H9 (cell line): Measurements from ENCODE around the gene SELENOH. TPM values are rescaled to one million over a fixed set of nuclear protein-coding genes. Genes with fewer than 3 reads are reported as not detected.

Source experiments
- DNase-seq: peaks from one replicate; pipeline ENCODE4 v3.0.0-alpha.2; 2017
- H2AFZ ChIP-seq: one replicate; pipeline ENCODE4 v1.6.1; 2013; ENCODE audit warnings: mild to moderate bottlenecking, low read length, control low read depth, moderate library complexity
- H2AK5ac ChIP-seq: 2 replicates; pipeline ENCODE4 v1.6.1; 2013; ENCODE audit warnings: low read length, control low read depth, mixed read lengths; ENCODE audit not compliant: insufficient read length
- H2BK120ac ChIP-seq: one replicate; pipeline ENCODE4 v1.6.1; 2013; ENCODE audit warnings: low read depth, mild to moderate bottlenecking, low read length, control low read depth, inconsistent platforms; ENCODE audit not compliant: poor library complexity, severe bottlenecking
- H2BK12ac ChIP-seq: 2 replicates; pipeline ENCODE4 v1.6.1; 2013; ENCODE audit warnings: low read length, control low read depth, mixed read lengths, low read depth; ENCODE audit not compliant: insufficient read length
- H2BK15ac ChIP-seq: 2 replicates; pipeline ENCODE4 v1.6.1; 2013; ENCODE audit warnings: low read depth, low read length, control low read depth
- H2BK20ac ChIP-seq: one replicate; pipeline ENCODE4 v1.6.1; 2013; ENCODE audit warnings: low read depth, mild to moderate bottlenecking, low read length, control low read depth, inconsistent platforms; ENCODE audit not compliant: poor library complexity, severe bottlenecking
- H2BK5ac ChIP-seq: 2 replicates; pipeline ENCODE4 v1.6.1; 2013; ENCODE audit warnings: low read length, control low read depth, mixed read lengths; ENCODE audit not compliant: insufficient read length
- H3K14ac ChIP-seq: 2 replicates; pipeline ENCODE4 v1.6.1; 2013; ENCODE audit warnings: low read length, control low read depth; ENCODE audit not compliant: insufficient read depth
- H3K18ac ChIP-seq: 2 replicates; pipeline ENCODE4 v1.6.1; 2013; ENCODE audit warnings: low read depth, mild to moderate bottlenecking, mixed read lengths, low read length, control low read depth; ENCODE audit not compliant: insufficient read length
- H3K23ac ChIP-seq: 2 replicates; pipeline ENCODE4 v1.6.1; 2013; ENCODE audit warnings: low read length, control low read depth, mixed read lengths, low read depth; ENCODE audit not compliant: insufficient read length
- H3K23me2 ChIP-seq: 2 replicates; pipeline ENCODE4 v1.6.1; 2013; ENCODE audit warnings: low read depth, mild to moderate bottlenecking, mixed read lengths, low read length, control low read depth; ENCODE audit not compliant: insufficient read length, poor library complexity, severe bottlenecking
- H3K27ac ChIP-seq: 2 replicates; pipeline ENCODE4 v1.5.1; 2013; ENCODE audit warnings: low read length, control low read depth, mixed read lengths, low read depth; ENCODE audit not compliant: insufficient read length
- H3K27me3 ChIP-seq: 2 replicates; pipeline ENCODE4 v1.6.1; 2013; ENCODE audit warnings: low read length, control low read depth, inconsistent platforms; ENCODE audit not compliant: insufficient read depth
- H3K4ac ChIP-seq: 2 replicates; pipeline ENCODE4 v1.6.1; 2013; ENCODE audit warnings: low read depth, mild to moderate bottlenecking, control low read depth, inconsistent platforms, low read length, moderate library complexity
- H3K4me1 ChIP-seq: 2 replicates; pipeline ENCODE4 v1.6.1; 2013; ENCODE audit warnings: low read length, control low read depth, inconsistent platforms; ENCODE audit not compliant: insufficient read depth
- H3K4me2 ChIP-seq: 2 replicates; pipeline ENCODE4 v1.6.1; 2013; ENCODE audit warnings: low read length, control low read depth, mixed read lengths; ENCODE audit not compliant: insufficient read length, insufficient read depth
- H3K56ac ChIP-seq: 2 replicates; pipeline ENCODE4 v1.6.1; 2013; ENCODE audit warnings: low read depth, mild to moderate bottlenecking, mixed read lengths, low read length, control low read depth; ENCODE audit not compliant: insufficient read length
- H3K79me1 ChIP-seq: 2 replicates; pipeline ENCODE4 v1.6.1; 2013; ENCODE audit warnings: low read depth, mild to moderate bottlenecking, moderate library complexity, low read length, control low read depth, inconsistent platforms; ENCODE audit not compliant: insufficient read depth, poor library complexity, severe bottlenecking
- H3K79me2 ChIP-seq: 2 replicates; pipeline ENCODE4 v1.6.1; 2013; ENCODE audit warnings: low read length, control low read depth, inconsistent platforms; ENCODE audit not compliant: insufficient read depth
- H3K9ac ChIP-seq: 2 replicates; pipeline ENCODE4 v1.6.1; 2013; ENCODE audit warnings: low read length, control low read depth, mixed read lengths; ENCODE audit not compliant: insufficient read length; ENCODE audit errors: extremely low read depth
- H3K9me3 ChIP-seq: one replicate; pipeline ENCODE4 v1.6.1; 2013; ENCODE audit warnings: low read depth, low read length, inconsistent platforms; ENCODE audit not compliant: control insufficient read depth
- H3T11ph ChIP-seq: one replicate; pipeline ENCODE4 v1.6.1; 2013; ENCODE audit warnings: mild to moderate bottlenecking, low read length, control low read depth, inconsistent platforms
- H4K20me1 ChIP-seq: one replicate; pipeline ENCODE4 v1.6.1; 2013; ENCODE audit not compliant: control insufficient read depth, insufficient read length, insufficient read depth
- H4K5ac ChIP-seq: 2 replicates; pipeline ENCODE4 v1.6.1; 2013; ENCODE audit warnings: low read depth, mild to moderate bottlenecking, mixed read lengths, low read length, control low read depth; ENCODE audit not compliant: insufficient read length
- H4K8ac ChIP-seq: replicated peaks from 2 replicates; pipeline ENCODE4 v1.6.1; 2013; ENCODE audit warnings: low read length, control low read depth, mixed read lengths, low read depth; ENCODE audit not compliant: insufficient read length
- H4K91ac ChIP-seq: 2 replicates; pipeline ENCODE4 v1.6.1; 2013; ENCODE audit warnings: low read depth, mild to moderate bottlenecking, moderate library complexity, mixed read lengths, low read length, control low read depth; ENCODE audit not compliant: insufficient read length
- H3K27ac Mint-ChIP-seq, 3 experiments: 2 replicates in 2 of 3; 3 replicates in 1 of 3; pipeline ENCODE4 v1.8.0; 2020 to 2021; ENCODE audit warnings: mixed read lengths in 3 of 3, mild to moderate bottlenecking in 1 of 3, moderate library complexity in 1 of 3
- H3K27me3 Mint-ChIP-seq: 2 replicates; pipeline ENCODE4 v1.8.0; 2021; ENCODE audit warnings: low read depth, mild to moderate bottlenecking, moderate library complexity, mixed read lengths
- H3K36me3 Mint-ChIP-seq, 3 experiments: 2 replicates in 2 of 3; 3 replicates in 1 of 3; pipeline ENCODE4 v1.8.0; 2020 to 2021; ENCODE audit warnings: low read depth in 3 of 3, mixed read lengths in 3 of 3; ENCODE audit not compliant: insufficient read depth in 1 of 3
- H3K4me1 Mint-ChIP-seq, 2 experiments: 2 replicates each; pipeline ENCODE4 v1.8.0; 2020; ENCODE audit warnings: mixed read lengths in 2 of 2
- H3K4me3 Mint-ChIP-seq, 2 experiments: 2 replicates in 1 of 2; 3 replicates in 1 of 2; pipeline ENCODE4 v1.8.0; 2020 to 2021; ENCODE audit warnings: mild to moderate bottlenecking in 2 of 2, mixed read lengths in 2 of 2, moderate library complexity in 1 of 2
- H3K9me3 Mint-ChIP-seq, 2 experiments: 2 replicates in 1 of 2; 3 replicates in 1 of 2; pipeline ENCODE4 v1.8.0; 2020; ENCODE audit warnings: mild to moderate bottlenecking in 2 of 2, mixed read lengths in 2 of 2, moderate library complexity in 1 of 2
- CTCF ChIP-seq: fragments of 200-600 bp; sonication (generic); conservative IDR thresholded peaks from 3 replicates; pipeline ENCODE4 v1.8.0; 2021; ENCODE audit warnings: antibody characterized with exemption, mild to moderate bottlenecking
- WGBS: extraction: QIAGEN DNeasy Blood & Tissue Kit; methylation state at CpG from one replicate; pipeline ENCODE4 v1.1.7; 2013; ENCODE audit warnings: missing lambda C conversion rate, low lambda C conversion rate, mixed read lengths; ENCODE audit not compliant: insufficient read length; ENCODE audit errors: extremely low coverage; 5-methylcytosine and 5-hydroxymethylcytosine counted together
- total RNA-seq: library from RNA; stranded (reverse); gene quantifications from 2 replicates; pipeline ENCODE4 v1.2.1, GENCODE V29; 2021

SELENOH gene
- total RNA-seq, 1 experiment from 2014 or later = 251 TPM

GRCh38 chr11:57786436-57786835, 45.1 kb downstream of the SELENOH start:
- Mint-ChIP-seq H3K9me3 (no peaks in the 10 kb centered on the region), H3K4me1 (peaks cover 52% of the 10 kb centered on the region in 2 experiments), H3K27ac (no peak overlapping the region), H3K36me3 (peaks cover 5 to 28% (median 20%) of the 10 kb centered on the region in 3 experiments), H3K4me3 (no peak overlapping the region), H3K27me3 (no peaks in the 10 kb centered on the region)
- H4K91ac ChIP-seq = no peak overlapping the region
- no peak for DNase-seq
- no peaks in the 10 kb centered on the region for H4K20me1 ChIP-seq
- peaks cover 10% of the 10 kb centered on the region for H3K79me1 ChIP-seq
- H2AK5ac ChIP-seq = no peak overlapping the region
- H3K23ac ChIP-seq = no peak overlapping the region
- no peak overlapping the region for H4K8ac ChIP-seq
- no peaks in the 10 kb centered on the region for H3K9me3 ChIP-seq
- no peak overlapping the region for H3K14ac ChIP-seq
- TF ChIP-seq CTCF = no peak
- no peaks in the 10 kb centered on the region for H3K27me3 ChIP-seq
- H2BK12ac ChIP-seq = no peak overlapping the region
- no peak overlapping the region for H4K5ac ChIP-seq
- H3K27ac ChIP-seq = no peak overlapping the region
- WGBS = no CpG with 5 or more reads among the region's 4 CpGs
- H3K79me2 ChIP-seq = peaks cover 37% of the 10 kb centered on the region; the same call in 1 of the 2 replicates
- no peak overlapping the region for H3K56ac ChIP-seq
- H2AFZ ChIP-seq = no peak overlapping the region
- no peak overlapping the region for H3K9ac ChIP-seq
- no peaks in the 10 kb centered on the region for H3K23me2 ChIP-seq
- H2BK120ac ChIP-seq = no peak overlapping the region
- H3K18ac ChIP-seq = no peak overlapping the region
- no peak overlapping the region for H2BK5ac ChIP-seq
- H3K4me1 ChIP-seq = peaks cover 11% of the 10 kb centered on the region
- no peak overlapping the region for H3K4me2 ChIP-seq
- no peak overlapping the region for H3K4ac ChIP-seq
- no peak overlapping the region for H2BK20ac ChIP-seq
- no peak overlapping the region for H3T11ph ChIP-seq
- no peak overlapping the region for H2BK15ac ChIP-seq
